Naive B cell (primary cell): ENCODE data around the gene CDK2. TPM values are rescaled to one million over a fixed set of nuclear protein-coding genes. Genes with fewer than 3 reads are reported as not detected.

Experiments used
- ATAC-seq, 2 donors: fragments of 150-1000 bp; cut with Tn5 transposase; 2 replicates each; pipeline ENCODE4 v1.10.0; 2021; ENCODE audit warnings: low read depth in 2 of 2, mild to moderate bottlenecking in 2 of 2, moderate library complexity in 2 of 2
- DNase-seq: peaks from one replicate; pipeline ENCODE4 v3.0.0; 2022
- H3K27ac Mint-ChIP-seq, 6 donors: one replicate each; pipeline ENCODE4 v1.8.0; 2020 to 2022; ENCODE audit warnings: mild to moderate bottlenecking in 6 of 6, mixed read lengths in 6 of 6, moderate library complexity in 5 of 6, inconsistent platforms in 2 of 6
- H3K27me3 Mint-ChIP-seq, 3 donors: one replicate each; pipeline ENCODE4 v1.8.0; 2021 to 2022; ENCODE audit warnings: mixed read lengths in 3 of 3, mild to moderate bottlenecking in 1 of 3
- H3K36me3 Mint-ChIP-seq, 2 donors: one replicate each; pipeline ENCODE4 v1.8.0; 2020 to 2022; ENCODE audit warnings: mixed read lengths in 2 of 2, inconsistent platforms in 1 of 2, mild to moderate bottlenecking in 1 of 2
- H3K4me1 Mint-ChIP-seq, 3 donors: one replicate each; pipeline ENCODE4 v1.8.0; 2020 to 2022; ENCODE audit warnings: mixed read lengths in 3 of 3, inconsistent platforms in 1 of 3, mild to moderate bottlenecking in 1 of 3, moderate library complexity in 1 of 3
- H3K4me3 Mint-ChIP-seq, 8 donors: one replicate each; pipeline ENCODE4 v1.8.0; 2020 to 2022; ENCODE audit warnings: mild to moderate bottlenecking in 8 of 8, mixed read lengths in 8 of 8, moderate library complexity in 8 of 8, inconsistent platforms in 2 of 8
- H3K9me3 Mint-ChIP-seq, 7 donors: one replicate each; pipeline ENCODE4 v1.8.0; 2020 to 2022; ENCODE audit warnings: mixed read lengths in 7 of 7, mild to moderate bottlenecking in 5 of 7, inconsistent platforms in 2 of 7, moderate library complexity in 1 of 7
- polyA plus RNA-seq, 6 donors: library from polyadenylated mRNA; unstranded; fragments of 300-500 nt; fragmentation: Illumina TruSeq; gene quantifications; one replicate each; pipeline ENCODE4 v1.2.3, GENCODE V29; 2021; ENCODE audit warnings: low read depth in 6 of 6

The CDK2 gene
- polyA plus RNA-seq, 6 donors from 2014 or later = 10.0 to 18.6 (median 11.9) TPM

GRCh38 chr12:55946553-55946952 is 20.1 kb upstream of the CDK2 start:
- peak overlapping the region in 1 of 6 donors; percentile 10 for H3K27ac Mint-ChIP-seq
- H3K36me3 Mint-ChIP-seq = peaks cover 35 to 37% of the 10 kb centered on the region in 2 donors
- no peaks in the 10 kb centered on the region for H3K27me3 Mint-ChIP-seq
- DNase-seq (no peak), ATAC-seq (no peak)
- H3K4me3 Mint-ChIP-seq = no peak overlapping the region
- no peaks in the 10 kb centered on the region for H3K9me3 Mint-ChIP-seq
- peaks cover 0 to 15% (median 11%) of the 10 kb centered on the region in 3 donors for H3K4me1 Mint-ChIP-seq

DNA sequence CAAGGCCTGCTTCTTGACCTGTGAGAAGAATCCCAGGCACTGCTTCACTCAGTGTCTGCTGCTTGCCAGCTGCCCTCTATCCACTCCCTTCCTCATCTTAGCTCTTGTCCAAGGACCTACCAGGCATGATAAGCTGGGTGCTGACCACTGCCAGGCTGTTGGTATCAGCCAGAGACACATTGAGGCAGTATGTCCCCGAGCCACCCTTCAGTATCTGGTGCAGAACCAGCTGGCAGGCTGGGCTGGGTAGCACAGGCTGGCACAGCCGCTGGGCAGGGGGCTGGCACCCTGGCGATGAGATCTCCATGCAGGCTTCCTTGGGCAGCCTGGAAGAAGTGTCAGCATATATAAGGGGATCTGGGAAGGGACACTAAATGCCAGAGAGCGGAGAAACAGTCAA is 11.3 kb upstream of the CDK2 start:
- H3K27me3 Mint-ChIP-seq = no peaks in the 10 kb centered on the region
- H3K9me3 Mint-ChIP-seq = no peaks in the 10 kb centered on the region
- DNase-seq (no peak), ATAC-seq (no peak)
- H3K36me3 Mint-ChIP-seq = peaks cover 0 to 18% of the 10 kb centered on the region in 2 donors
- H3K27ac Mint-ChIP-seq = peak overlapping the region in 3 of 6 donors; percentile 29 to 47 (median 41)
- H3K4me3 Mint-ChIP-seq = peak overlapping the region in 1 of 8 donors; percentile 31
- H3K4me1 Mint-ChIP-seq = peaks cover 4 to 14% (median 10%) of the 10 kb centered on the region in 3 donors

GRCh38 chr12:55955800-55956508 is 10.7 kb upstream of the CDK2 start:
- ATAC-seq = peak in 1 of 2 donors; percentile 30
- Mint-ChIP-seq H3K27me3 (no peaks in the 10 kb centered on the region), H3K27ac (peak overlapping the region in 4 of 6 donors; percentile 33 to 85 (median 61)), H3K9me3 (no peaks in the 10 kb centered on the region), H3K36me3 (peaks cover 0 to 18% of the 10 kb centered on the region in 2 donors), H3K4me3 (peak overlapping the region in 1 of 8 donors; percentile 48), H3K4me1 (peaks cover 4 to 14% (median 10%) of the 10 kb centered on the region in 3 donors)
- no peak for DNase-seq

DNA sequence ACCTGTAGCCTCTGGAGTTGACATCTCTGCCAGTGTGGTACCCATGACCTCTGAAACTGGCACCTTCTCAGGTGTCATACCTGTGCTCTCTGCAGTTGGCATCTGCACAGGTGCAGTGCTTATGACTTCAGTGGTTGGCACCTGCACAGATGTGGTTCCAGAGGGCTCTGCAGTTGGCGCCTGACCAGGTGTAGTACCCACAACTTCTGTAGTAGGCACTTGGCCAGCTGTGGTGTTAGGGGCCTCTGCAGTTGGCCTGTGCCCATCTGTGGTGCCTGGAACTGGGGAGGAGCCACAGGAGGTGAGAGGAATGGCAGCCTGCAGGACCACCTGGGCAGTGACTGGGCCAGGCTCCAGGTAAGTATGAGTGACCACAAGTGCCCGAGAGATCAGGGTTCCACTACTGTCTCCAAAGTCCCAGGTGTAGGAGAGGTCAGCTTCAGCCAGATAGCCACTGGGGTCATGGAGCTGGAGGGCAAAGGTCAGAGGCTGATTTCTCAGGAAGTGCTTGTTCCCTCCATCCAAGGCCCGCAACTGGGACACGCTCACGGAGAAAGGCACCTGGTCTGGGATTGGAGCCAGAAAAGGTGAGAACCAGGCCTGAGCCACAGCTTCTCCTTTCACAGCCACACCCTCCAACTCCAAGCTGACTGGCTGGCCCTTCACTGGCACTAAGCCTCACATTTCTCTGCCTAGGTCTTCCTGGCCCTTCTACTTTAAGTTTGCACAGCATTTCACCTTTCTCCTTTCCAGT is 9.3 kb upstream of the CDK2 start:
- H3K27me3 Mint-ChIP-seq = no peaks in the 10 kb centered on the region
- H3K4me1 Mint-ChIP-seq = peaks cover 4 to 9% (median 5%) of the 10 kb centered on the region in 3 donors
- H3K36me3 Mint-ChIP-seq = peaks cover 0 to 5% of the 10 kb centered on the region in 2 donors
- DNase-seq = no peak
- ATAC-seq = no peak
- H3K4me3 Mint-ChIP-seq = no peak overlapping the region
- H3K27ac Mint-ChIP-seq = peak overlapping the region in 3 of 6 donors; percentile 39 to 88 (median 70)
- H3K9me3 Mint-ChIP-seq = no peaks in the 10 kb centered on the region

GRCh38 chr12:55963760-55964159 is 2.9 kb upstream of the CDK2 start:
- Mint-ChIP-seq H3K4me1 (peaks cover 29 to 31% (median 30%) of the 10 kb centered on the region in 3 donors), H3K4me3 (peak overlapping the region in 1 of 8 donors; percentile 30), H3K27me3 (no peaks in the 10 kb centered on the region), H3K9me3 (no peaks in the 10 kb centered on the region), H3K27ac (no peak overlapping the region), H3K36me3 (no peaks in the 10 kb centered on the region)
- DNase-seq (no peak), ATAC-seq (no peak)

DNA sequence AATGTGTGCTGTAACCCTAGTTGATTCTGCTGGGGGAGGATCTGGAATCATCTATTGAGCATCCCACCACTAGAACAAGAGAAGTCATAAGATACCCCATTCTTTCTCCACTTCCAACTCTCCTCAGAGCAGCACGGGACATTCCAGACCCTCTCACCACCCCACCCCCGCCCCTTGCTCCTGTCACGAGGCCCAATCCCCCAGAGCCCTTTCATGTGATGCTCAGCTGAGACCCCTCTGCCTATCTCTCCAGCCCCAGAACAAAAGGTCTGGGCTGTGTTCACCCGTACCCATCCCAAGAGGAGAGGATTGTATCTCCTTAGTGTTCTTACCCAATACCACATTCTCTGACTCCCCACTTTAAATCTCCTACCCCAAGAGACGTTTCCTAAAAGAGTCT is 1.4 kb upstream of the CDK2 start:
- Mint-ChIP-seq H3K4me3 (peak overlapping the region; percentile 29 to 97 (median 94)), H3K27me3 (no peaks in the 10 kb centered on the region), H3K36me3 (no peaks in the 10 kb centered on the region), H3K27ac (peak overlapping the region in 2 of 6 donors; percentile 44 to 69), H3K9me3 (no peaks in the 10 kb centered on the region), H3K4me1 (peaks cover 29 to 31% (median 30%) of the 10 kb centered on the region in 3 donors)
- ATAC-seq (no peak), DNase-seq (no peak)

- H3K27me3 Mint-ChIP-seq = no peaks in the 10 kb centered on the region
- H3K4me3 Mint-ChIP-seq = peak within 1 kb of the TSS; percentile 92 to 97 (median 94)
- ATAC-seq = peak; percentile 15
- H3K36me3 Mint-ChIP-seq = no peaks in the 10 kb centered on the region
- no peak for DNase-seq
- H3K9me3 Mint-ChIP-seq = no peaks in the 10 kb centered on the region
- H3K4me1 Mint-ChIP-seq = peaks cover 29 to 31% (median 30%) of the 10 kb centered on the region in 3 donors
- peak within 1 kb of the TSS; percentile 82 to 92 (median 90) for H3K27ac Mint-ChIP-seq
Measured at GRCh38 chr12:55965941-55966407, 656 bp upstream of the CDK2 start, which contains the start of gene PMEL. TSS of gene PMEL (minus strand) at chr12:55966042. CDS start at chr12:55966011, 31 bp downstream.

- Mint-ChIP-seq H3K9me3 (no peaks in the 10 kb centered on the region), H3K27me3 (no peaks in the 10 kb centered on the region), H3K27ac (no peak overlapping the region), H3K4me1 (peaks cover 29 to 36% (median 30%) of the 10 kb centered on the region in 3 donors), H3K36me3 (no peaks in the 10 kb centered on the region), H3K4me3 (peak overlapping the region in 1 of 8 donors; percentile 93)
- ATAC-seq = no peak
- no peak for DNase-seq
Measured at GRCh38 chr12:55969356-55969755, 2.7 kb downstream of the CDK2 start.

DNA sequence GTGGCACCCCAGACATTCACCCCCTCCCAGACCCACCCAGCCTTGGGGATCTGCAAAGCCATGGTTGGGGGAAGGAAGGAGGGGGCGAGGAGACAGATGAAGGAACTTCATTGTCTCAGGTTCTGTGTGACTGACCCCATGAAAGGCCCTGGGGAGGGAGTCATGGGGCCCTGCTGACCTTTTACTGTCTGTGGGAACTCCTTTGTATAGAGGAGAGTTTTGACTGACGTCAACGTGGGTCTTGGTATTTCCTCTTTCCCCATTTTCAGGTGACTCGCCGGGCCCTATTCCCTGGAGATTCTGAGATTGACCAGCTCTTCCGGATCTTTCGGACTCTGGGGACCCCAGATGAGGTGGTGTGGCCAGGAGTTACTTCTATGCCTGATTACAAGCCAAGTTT is 4.1 kb downstream of the CDK2 start:
- peaks cover 24 to 29% (median 25%) of the 10 kb centered on the region in 3 donors for H3K4me1 Mint-ChIP-seq
- no peak overlapping the region for H3K4me3 Mint-ChIP-seq
- no peaks in the 10 kb centered on the region for H3K36me3 Mint-ChIP-seq
- no peaks in the 10 kb centered on the region for H3K27me3 Mint-ChIP-seq
- ATAC-seq (no peak), DNase-seq (no peak)
- H3K9me3 Mint-ChIP-seq = no peaks in the 10 kb centered on the region
- H3K27ac Mint-ChIP-seq = peak overlapping the region in 1 of 6 donors; percentile 16

DNA sequence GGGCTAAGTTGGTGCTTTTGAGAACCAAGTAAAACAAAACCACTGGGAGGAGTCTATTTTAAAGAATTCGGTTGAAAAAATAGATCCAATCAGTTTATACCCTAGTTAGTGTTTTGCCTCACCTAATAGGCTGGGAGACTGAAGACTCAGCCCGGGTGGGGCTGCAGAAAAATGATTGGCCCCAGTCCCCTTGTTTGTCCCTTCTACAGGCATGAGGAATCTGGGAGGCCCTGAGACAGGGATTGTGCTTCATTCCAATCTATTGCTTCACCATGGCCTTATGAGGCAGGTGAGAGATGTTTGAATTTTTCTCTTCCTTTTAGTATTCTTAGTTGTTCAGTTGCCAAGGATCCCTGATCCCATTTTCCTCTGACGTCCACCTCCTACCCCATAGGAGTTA is 5.4 kb downstream of the CDK2 start:
- no peak for DNase-seq
- H3K27me3 Mint-ChIP-seq = no peaks in the 10 kb centered on the region
- no peaks in the 10 kb centered on the region for H3K9me3 Mint-ChIP-seq
- H3K36me3 Mint-ChIP-seq = no peaks in the 10 kb centered on the region
- H3K4me3 Mint-ChIP-seq = peak overlapping the region in 1 of 8 donors; percentile 29
- H3K27ac Mint-ChIP-seq = peak overlapping the region in 3 of 6 donors; percentile 10 to 84 (median 67)
- no peak for ATAC-seq
- peaks cover 19 to 25% (median 20%) of the 10 kb centered on the region in 3 donors for H3K4me1 Mint-ChIP-seq

DNA sequence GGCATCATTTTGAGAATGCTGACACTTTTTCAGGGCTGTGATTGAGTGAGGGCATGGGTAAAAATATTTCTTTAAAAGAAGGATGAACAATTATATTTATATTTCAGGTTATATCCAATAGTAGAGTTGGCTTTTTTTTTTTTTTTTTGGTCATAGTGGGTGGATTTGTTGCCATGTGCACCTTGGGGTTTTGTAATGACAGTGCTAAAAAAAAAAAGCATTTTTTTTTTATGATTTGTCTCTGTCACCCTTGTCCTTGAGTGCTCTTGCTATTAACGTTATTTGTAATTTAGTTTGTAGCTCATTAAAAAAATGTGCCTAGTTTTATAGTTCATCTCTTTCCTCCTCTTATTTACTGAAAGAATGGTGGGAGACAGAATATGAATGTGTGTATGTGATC is 5.8 kb downstream of the CDK2 start:
- H3K27ac Mint-ChIP-seq = peak overlapping the region in 3 of 6 donors; percentile 10 to 84 (median 67)
- peak overlapping the region in 1 of 8 donors; percentile 29 for H3K4me3 Mint-ChIP-seq
- no peaks in the 10 kb centered on the region for H3K36me3 Mint-ChIP-seq
- peaks cover 15 to 24% (median 19%) of the 10 kb centered on the region in 3 donors for H3K4me1 Mint-ChIP-seq
- ATAC-seq (no peak), DNase-seq (no peak)
- H3K27me3 Mint-ChIP-seq = no peaks in the 10 kb centered on the region
- H3K9me3 Mint-ChIP-seq = no peaks in the 10 kb centered on the region

DNA sequence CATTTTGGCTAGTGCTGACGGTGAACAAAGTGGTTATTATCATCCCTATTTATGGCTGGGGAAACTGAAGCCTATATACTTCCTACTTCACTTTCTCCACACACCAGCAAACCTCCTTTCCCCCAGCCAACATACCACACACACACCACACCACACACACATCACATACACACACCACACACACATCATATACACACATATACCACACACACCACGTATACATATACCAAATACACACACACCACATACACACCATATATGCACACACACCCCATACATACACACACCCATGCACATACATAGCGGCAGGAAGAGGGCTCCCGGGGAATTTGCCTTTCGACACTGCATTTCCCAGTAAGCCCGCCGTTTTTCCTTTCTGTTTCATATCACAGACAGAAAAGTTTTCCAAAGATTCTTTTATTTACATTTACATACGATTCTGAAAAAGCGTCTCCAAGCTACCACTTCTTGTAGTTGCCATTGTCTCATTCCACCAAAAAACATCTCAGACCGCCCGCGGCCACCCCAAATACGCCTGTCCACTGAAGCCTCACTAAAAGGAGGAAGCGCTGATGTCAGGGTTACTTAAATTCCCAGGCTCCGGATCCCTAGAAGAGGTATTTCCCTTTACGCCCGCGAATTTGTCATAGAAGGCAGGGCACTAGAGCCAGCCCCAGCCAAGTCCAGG is 6.4 kb downstream of the CDK2 start:
- ATAC-seq (no peak), DNase-seq (no peak)
- Mint-ChIP-seq H3K36me3 (no peaks in the 10 kb centered on the region), H3K4me3 (no peak overlapping the region), H3K27me3 (no peaks in the 10 kb centered on the region), H3K4me1 (peaks cover 13 to 18% (median 17%) of the 10 kb centered on the region in 3 donors), H3K9me3 (no peaks in the 10 kb centered on the region), H3K27ac (no peak overlapping the region)
